ENCODE data around the gene ADGRE2.
"Not testable (repeated sequence)": the region's sequence is repeated elsewhere in the genome, so short reads cannot be mapped to it uniquely, and the experiment has no call there.

ADGRE2 gene

GRCh38 chr19:14778110-14778845 is at the start of gene ADGRE2:
TSS of gene ADGRE2 (minus strand) at chr19:14778560. CDS start at chr19:14776756, 1,804 bp downstream.
- DNase-seq (ENCODE audit: low read depth in 2 of 3, low spot score in 2 of 3) = not testable (repeated sequence)

DNA sequence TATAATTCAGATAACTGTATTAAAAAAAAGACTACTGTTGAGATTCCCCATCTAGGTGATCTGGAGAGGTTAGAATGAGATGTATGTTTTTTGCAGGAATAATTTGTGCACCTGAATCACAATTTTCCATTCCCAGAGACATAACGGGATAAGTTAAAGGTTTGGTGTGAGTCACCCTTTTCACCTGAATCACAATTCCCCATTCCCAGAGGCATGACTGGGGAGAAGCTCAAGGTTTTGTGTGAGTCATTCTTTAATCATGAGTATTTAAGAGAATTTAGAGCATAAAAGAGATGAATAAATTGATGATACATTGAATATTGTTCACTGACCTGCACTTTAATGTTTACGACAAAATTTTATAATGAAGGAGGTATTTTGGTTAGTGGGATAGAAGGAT is 47.6 kb upstream of the ADGRE2 start:
- DNase-seq (ENCODE audit: low read depth in 2 of 3, low spot score in 2 of 3) = no peak

DNA sequence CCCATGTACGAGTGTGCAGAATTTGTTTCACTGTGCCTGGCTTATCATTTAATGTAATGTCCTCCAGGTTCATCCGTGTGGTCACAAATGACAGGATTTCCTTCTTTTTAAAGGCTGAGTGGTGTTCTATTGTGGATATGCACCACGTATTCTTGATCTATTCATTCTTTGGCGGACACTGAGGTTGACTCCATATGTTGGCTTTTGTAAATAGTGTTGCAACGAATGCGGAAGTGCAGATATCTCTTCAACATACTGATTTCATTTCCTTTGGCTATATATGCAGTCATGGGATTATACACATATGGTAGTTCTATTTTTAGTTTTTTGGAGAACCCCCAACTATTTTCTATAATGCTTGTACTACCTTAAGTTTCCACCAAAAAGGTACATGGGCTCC is 43.6 kb upstream of the ADGRE2 start:
- DNase-seq (ENCODE audit: low read depth in 2 of 3, low spot score in 2 of 3) = no peak

DNA sequence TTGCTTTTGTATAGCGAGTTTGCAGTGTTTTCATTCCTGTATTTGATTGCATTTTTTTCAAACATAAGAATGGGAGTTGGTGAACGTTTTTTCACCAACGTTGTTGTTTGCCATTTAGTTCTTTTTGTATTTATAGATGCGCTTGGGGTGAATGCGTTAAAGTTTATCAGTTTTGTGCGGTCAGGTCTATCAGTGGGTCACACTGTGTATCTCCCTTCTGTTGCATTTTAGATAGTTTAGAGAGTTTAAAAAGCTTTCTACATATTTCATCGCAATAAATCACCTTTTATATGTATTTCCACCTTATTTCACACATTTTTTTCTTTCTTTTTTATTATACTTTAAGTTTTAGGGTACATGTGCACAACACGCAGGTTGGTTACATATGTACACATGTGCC is 40.2 kb upstream of the ADGRE2 start:
- DNase-seq (ENCODE audit: low read depth in 2 of 3, low spot score in 2 of 3) = no peak

- DNase-seq (ENCODE audit: low read depth in 2 of 3, low spot score in 2 of 3) = no peak
Measured at GRCh38 chr19:14817052-14817451, 38.7 kb upstream of the ADGRE2 start.

- DNase-seq (ENCODE audit: low read depth in 2 of 3, low spot score in 2 of 3) = no peak
Measured at GRCh38 chr19:14814982-14815652, 36.8 kb upstream of the ADGRE2 start.

- DNase-seq (ENCODE audit: low read depth in 2 of 3, low spot score in 2 of 3) = no peak
Measured at GRCh38 chr19:14809272-14810057, 31.1 kb upstream of the ADGRE2 start.

- DNase-seq (ENCODE audit: low read depth in 2 of 3, low spot score in 2 of 3) = no peak
Measured at GRCh38 chr19:14804765-14805164, 26.4 kb upstream of the ADGRE2 start.

GRCh38 chr19:14798760-14799159 is 20.4 kb upstream of the ADGRE2 start:
- DNase-seq (ENCODE audit: low read depth in 2 of 3, low spot score in 2 of 3) = no peak

- DNase-seq (ENCODE audit: low read depth in 2 of 3, low spot score in 2 of 3) = no peak
Measured at GRCh38 chr19:14796021-14796420, 17.7 kb upstream of the ADGRE2 start.

GRCh38 chr19:14795078-14795721 is 16.8 kb upstream of the ADGRE2 start:
- DNase-seq (ENCODE audit: low read depth in 2 of 3, low spot score in 2 of 3) = no peak

- not testable (repeated sequence) for DNase-seq (ENCODE audit: low read depth in 2 of 3, low spot score in 2 of 3)
Measured at GRCh38 chr19:14792250-14792649, 13.9 kb upstream of the ADGRE2 start.

GRCh38 chr19:14786421-14786851 is 8.1 kb upstream of the ADGRE2 start:
- DNase-seq (ENCODE audit: low read depth in 2 of 3, low spot score in 2 of 3) = no peak

- not testable (repeated sequence) for DNase-seq (ENCODE audit: low read depth in 2 of 3, low spot score in 2 of 3)
Measured at GRCh38 chr19:14785102-14785793, 6.9 kb upstream of the ADGRE2 start.

GRCh38 chr19:14784730-14785101 is 6.4 kb upstream of the ADGRE2 start:
- not testable (repeated sequence) for DNase-seq (ENCODE audit: low read depth in 2 of 3, low spot score in 2 of 3)

GRCh38 chr19:14783410-14783998 is 5.1 kb upstream of the ADGRE2 start:
- DNase-seq (ENCODE audit: low read depth in 2 of 3, low spot score in 2 of 3) = not testable (repeated sequence)

- DNase-seq (ENCODE audit: low read depth in 2 of 3, low spot score in 2 of 3) = no peak
Measured at GRCh38 chr19:14782626-14783409, 4.5 kb upstream of the ADGRE2 start.

GRCh38 chr19:14781713-14782536 is 3.6 kb upstream of the ADGRE2 start:
- DNase-seq (ENCODE audit: low read depth in 2 of 3, low spot score in 2 of 3) = not testable (repeated sequence)
